Left ventricle myocardium superior (tissue), 1 donor: ENCODE measurements around the gene ANKS4B. TPM values are rescaled to one million over a fixed set of nuclear protein-coding genes. Genes with fewer than 3 reads are reported as not detected.
"Not testable (repeated sequence)": the region's sequence is repeated elsewhere in the genome, so short reads cannot be mapped to it uniquely, and the experiment has no call there.

Experiments
- ATAC-seq: fragments of 200-7000 bp; cut with Tn5 transposase; one replicate; pipeline ENCODE4 v1.9.1; 2020; ENCODE audit warnings: mild to moderate bottlenecking, moderate library complexity
- DNase-seq: peaks from one replicate; pipeline ENCODE4 v3.0.0-alpha.2; 2020
- intact Hi-C: fragments of 100-400 bp; cut with micrococcal nuclease; formaldehyde crosslinking; loops from one replicate; pipeline ENCODE4 v1.11.0; 2022
- total RNA-seq: library from RNA; stranded (reverse); fragmentation: NEBNext Ultra II Directional; extraction: Animal tissue kit (Norgen Biotek cat#: 25700); gene quantifications from one replicate; pipeline ENCODE4 v1.2.1, GENCODE V29; 2021
- donor health status: DM: no; HTN: yes; CAD: no; lungs with severe emphysema.

Gene ANKS4B
- total RNA-seq, 1 donor from 2014 or later, result not detected

DNA sequence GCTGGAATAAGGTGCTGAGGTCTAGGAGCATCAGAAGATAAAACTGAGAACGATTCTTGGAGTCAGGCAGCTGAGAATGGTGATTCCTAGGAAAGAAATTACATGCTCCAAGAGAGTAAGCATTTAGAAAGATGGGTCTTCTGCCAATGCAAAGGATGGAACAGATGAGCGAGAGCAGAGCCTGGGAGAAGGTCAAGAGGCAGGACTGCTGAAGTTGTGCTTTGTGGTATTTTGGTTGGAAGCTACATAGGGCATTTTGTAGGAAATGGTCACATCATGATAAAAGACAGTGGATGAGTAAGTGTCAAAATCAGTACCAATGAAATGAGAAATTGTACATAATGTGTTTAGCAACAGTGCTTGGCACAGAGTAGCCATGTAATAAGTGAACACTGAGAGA, 46.0 kb downstream of the ANKS4B start:
- ATAC-seq (no peak), DNase-seq (no peak)
- intact Hi-C loops, result no loop called here

DNA sequence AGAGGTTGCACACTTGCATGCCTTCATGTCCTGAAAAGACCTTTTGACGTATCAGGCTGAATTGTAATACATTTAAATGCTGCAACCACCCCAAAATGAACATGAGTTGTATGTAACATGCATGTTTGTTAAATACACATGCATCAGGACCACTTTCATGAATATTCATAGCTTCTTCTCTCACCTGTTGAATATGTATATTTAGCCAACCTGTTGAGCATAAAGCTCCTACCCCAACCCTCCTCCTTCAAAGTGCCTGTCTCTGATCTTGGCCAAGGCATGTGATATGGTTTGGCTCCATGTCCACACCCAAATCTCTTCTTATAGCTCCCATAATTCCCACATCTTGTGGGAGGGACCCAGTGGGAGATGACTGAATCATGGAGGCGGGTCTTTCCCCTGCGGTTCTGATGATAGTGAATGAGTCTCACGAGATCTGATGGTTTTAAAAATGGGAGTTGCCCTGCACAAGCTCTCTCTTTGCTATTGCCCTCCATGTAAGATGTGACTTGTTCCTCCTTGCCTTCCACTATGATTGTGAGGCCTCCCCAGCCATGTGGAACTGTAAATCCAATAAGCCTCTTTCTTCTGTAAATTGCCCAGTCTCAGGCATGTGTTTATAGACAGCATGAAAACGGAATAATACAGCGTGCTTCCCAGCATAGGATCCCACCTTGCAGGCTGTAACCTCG, 48.3 kb downstream of the ANKS4B start:
- intact Hi-C loops, result no loop called here

DNA sequence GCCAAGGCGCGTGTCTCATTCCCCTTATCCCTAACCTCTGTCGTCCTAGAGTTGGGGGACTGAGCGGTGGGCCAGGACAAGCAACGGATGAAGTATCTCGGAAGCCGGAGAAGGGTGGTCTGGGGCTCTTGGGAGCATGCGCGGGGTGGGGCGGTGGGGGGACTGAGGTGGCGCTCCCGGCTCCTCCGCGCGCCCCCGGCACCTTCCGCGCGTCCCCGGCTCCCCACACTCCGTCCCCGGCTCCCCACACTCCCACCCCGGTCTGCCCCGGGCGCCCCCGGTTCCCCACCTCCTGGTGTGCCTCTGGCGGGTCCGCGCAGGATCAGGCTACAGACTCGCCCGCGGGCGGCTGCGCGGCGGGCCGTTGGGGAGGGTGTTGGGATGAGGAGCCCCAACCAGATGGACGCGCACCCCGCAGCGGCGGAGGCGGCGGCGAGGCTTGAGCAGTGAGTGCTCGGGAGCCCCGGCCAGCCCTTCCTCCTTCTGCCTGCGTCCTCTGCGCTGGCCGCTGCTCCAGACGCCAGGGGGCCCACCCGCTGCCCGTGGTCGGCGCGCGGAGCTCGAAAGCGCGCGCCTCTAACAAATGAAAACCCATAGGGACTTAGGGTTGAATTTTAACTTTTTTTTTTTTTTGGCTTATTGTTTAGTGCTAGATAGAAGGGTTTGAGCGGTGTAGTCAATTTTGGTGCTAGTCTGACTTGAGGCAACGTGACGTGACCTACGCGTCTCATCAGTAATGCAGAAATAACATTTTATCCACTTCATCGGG, 50.2 kb downstream of the ANKS4B start:
- intact Hi-C loops, result no loop called here
- DNase-seq (peak; percentile 78), ATAC-seq (peak; percentile 97)

More for the DNA sequence above, 48.3 kb downstream of the ANKS4B start:
- no peak for DNase-seq
- ATAC-seq, result no peak

DNA sequence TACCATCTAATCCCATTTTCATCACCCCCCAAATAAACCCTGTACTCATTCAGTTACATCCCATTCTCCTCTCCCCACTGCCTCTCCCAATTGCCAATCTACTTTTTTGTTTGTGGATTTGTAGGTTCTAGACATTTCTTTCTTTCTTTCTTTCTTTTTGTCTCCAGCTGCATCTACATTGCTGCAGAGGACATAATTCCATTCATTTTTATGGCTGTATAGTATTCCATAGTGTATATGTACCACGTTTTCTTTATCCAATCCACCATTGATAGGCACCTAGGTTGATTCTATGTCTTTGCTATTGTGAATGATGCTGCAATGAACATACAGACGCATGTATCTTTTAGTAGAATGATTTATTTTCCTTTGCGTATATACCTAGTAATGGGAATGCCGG, 50.9 kb downstream of the ANKS4B start:
- intact Hi-C loops, result no loop called here
- no peak for ATAC-seq
- no peak for DNase-seq

DNA sequence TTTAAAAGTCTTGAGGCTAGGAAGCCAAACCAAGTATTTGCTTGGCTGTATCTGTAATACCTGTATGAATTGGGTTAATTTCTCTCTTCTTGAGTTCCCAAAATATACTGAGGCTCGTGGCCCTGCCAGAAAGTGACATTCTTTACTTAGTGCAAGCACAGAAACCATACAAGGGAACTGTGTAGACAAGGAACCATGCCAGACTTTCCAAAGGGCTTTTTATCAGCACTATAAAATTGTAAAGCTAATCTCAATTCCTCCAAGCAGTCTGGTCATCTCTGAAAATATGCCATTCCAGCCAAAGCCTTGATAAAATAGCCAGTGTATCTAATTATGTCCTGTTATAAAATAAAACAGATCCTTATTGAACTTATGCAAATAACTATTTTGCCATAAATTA, 51.8 kb downstream of the ANKS4B start:
- intact Hi-C loops, result no loop called here
- DNase-seq, result no peak
- no peak for ATAC-seq

DNA sequence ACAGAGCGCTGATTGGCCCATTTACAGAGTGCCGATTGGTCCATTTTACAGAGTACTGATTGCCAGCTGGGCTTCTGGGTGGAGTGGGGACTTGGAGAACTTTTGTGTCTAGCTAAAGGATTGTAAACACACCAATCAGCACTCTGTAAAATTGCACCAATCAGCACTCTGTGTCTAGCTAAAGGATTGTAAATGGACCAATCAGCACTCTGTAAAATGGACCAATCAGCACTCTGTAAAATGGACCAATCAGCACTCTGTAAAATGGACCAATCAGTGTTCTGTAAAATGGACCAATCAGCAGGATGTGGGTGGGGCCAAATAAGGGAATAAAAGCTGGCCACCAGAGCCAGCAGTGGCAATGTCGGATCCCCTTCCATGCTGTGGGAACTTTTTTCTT, 56.3 kb downstream of the ANKS4B start:
- DNase-seq, intact Hi-C loops, ATAC-seq: not testable (repeated sequence)

DNA sequence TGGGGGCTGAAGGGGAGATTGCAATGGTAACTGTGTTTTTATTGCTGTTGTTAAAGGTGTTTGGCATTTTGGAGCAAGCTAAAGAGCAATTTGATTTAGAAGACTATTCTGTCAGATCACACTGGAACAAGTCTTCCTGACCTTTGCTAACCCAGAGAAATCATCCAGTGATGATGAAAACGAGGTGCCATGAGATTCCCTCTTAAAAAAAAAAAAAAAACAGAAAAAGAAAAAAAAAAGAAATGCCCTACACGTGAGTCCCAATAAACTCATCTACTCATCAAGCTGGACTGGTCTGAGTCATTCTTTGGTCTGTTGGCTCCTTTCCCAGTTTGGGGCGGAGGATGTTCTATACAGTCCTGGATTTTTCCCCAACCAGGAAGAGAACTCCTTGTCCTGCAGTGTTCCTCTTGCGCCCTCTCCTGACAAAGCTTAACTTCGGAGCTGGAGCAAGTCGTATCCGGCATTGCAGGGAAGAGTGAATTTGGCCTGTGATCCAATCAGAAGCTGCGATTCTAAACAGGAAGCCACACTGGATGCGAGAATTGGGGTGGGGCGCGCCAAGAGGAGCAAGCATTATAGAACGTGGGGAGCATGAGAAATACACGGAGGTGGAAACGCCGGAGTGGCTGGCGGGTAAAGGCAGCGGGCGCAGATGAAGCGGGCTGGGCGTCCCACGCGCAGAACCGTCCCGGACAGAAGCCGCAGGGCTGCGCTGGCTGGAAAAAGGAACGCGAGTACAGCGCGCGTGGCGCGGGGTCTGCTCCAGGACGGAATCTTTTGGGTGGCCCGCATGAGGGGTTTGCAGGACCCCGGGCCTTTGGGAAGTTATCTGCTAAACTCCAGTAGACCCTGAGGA, 67.0 kb downstream of the ANKS4B start:
- peak; percentile 94 for ATAC-seq
- intact Hi-C loops, result no loop called here
- peak; percentile 82 for DNase-seq

DNA sequence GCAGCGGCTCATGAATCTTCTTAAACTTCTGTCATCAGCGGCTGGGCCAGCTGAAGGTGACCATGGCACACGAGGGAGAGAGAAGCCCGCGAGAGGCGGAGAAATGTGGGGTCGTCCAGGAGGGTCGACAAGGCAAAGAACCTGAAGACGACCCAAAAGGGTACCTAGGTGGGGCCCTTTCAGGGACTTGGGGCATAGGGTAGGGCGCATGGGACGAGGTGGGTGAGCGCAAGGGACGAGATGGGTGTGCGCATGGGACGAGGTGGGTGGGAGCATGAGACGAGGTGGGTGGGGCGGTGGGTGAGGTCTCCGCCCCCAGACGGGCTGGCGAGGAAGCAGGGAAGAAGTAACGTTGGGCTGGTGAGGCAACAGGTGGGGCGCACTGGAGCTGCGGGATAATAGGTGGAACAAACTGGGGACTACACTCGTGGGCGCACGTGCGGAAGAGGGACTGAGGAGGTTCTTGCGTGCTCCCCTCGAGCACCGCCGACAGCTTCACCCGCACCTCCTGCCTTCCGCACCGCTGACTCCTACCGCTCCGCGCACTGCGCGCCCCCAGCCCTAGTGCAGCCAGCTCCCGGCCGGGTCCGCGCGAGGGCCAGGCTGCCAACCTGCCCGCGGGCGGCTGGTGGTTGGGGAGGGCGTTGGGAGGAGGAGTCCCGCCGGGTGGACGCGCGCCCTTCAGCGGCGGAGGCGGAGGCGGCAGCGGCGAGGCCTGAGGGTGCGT, 67.8 kb downstream of the ANKS4B start:
- intact Hi-C loops, result no loop called here
- DNase-seq (peak; percentile 78), ATAC-seq (peak; percentile 90)

DNA sequence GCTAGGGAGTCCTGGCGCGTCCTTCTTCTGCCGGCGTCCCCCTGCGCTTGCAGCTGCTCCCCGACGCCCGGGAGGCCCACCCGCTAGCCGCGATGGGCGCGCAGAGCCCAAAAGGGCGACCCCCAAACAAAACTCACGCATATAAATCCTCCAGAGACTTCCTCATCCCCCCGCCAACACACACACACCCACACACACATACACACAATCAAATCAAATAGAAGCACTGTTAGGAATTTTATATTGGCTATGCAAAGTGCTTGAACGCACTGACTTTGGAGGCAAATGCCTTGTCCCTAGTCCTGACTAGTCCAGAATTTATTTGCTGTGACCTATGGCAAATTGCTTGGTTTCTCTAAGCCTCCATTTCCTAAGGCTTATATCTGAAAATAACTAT, 68.4 kb downstream of the ANKS4B start:
- ATAC-seq (no peak), DNase-seq (no peak)
- intact Hi-C loops, result no loop called here

DNA sequence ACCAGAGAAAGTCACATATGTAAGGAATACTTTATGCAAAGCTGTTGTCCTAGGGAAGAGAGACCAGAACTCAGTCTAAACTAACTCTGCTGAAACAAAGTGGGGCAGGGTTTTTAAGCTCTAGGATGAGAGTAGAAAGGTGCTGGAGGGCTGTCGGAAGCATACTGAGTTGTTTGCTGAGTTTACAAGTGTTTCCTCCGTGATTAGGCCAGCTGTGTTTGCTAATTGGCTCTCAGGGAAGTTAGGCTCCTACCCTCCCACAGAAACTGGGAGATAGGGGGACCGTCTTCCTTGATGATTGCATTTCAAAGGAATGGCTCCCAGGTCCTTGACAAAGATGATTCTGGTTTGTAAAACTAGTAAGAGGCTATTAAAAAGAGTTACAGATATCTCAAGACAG, 69.0 kb downstream of the ANKS4B start:
- ATAC-seq, result no peak
- intact Hi-C loops, result no loop called here
- no peak for DNase-seq

DNA sequence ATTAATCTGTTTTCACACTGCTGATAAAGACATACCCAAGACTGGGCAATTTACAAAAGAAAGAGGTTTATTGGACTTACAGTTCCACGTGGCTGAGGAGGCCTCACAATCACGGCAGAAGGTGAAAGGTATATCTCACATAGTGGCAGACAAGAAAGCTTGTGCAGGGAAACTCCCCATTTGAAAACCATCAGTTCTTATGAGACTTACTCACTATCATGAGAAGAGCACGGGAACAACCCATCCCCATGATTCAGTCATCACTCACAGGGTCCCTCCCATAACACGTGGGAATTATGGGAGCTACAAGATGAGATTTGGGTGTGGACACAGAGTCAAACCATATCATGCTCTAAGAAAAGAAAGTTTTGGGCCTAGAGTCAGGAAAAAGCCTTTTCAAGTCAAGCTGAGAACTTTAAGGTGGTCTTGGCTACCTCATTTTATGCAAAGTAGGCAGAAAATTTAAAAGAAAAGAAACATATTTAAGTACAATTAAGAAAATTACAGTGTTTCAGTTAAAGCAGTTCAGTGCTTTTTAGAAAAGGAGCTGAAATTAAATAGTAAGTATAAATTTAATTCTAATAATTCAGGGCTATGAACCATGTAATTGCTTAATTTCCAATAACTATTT, 69.5 kb downstream of the ANKS4B start:
- DNase-seq, result no peak
- ATAC-seq, result no peak
- intact Hi-C loops, result no loop called here

Other genes with a start within 250 kb of the ANKS4B start
- gene DNAH3, start 82.9 kb upstream of the ANKS4B start, total RNA-seq, result 1.1 TPM
- gene LDAF1, start 75.0 kb upstream of the ANKS4B start, total RNA-seq, result 143 TPM
- gene ZP2, start 22.1 kb upstream of the ANKS4B start, total RNA-seq, result not detected
- 78.2 TPM for gene CRYM, start 44.6 kb downstream of the ANKS4B start, total RNA-seq